Measurements from ENCODE around the gene TMEM185B. TPM values are rescaled to one million over a fixed set of nuclear protein-coding genes. Genes with fewer than 3 reads are reported as not detected.
"Not testable (repeated sequence)": the region's sequence is repeated elsewhere in the genome, so short reads cannot be mapped to it uniquely, and the experiment has no call there.

TMEM185B gene
- total RNA-seq, 1 donor from 2014 or later: 38.7 TPM

GRCh38 chr2:120206022-120206581 lies 17.1 kb downstream of the TMEM185B start:
- H3K4me3 Mint-ChIP-seq (ENCODE audit: low read depth): no peak overlapping the region

GRCh38 chr2:120204945-120205670 lies 18.1 kb downstream of the TMEM185B start:
- no peak for DNase-seq (ENCODE audit: low spot score)
- Mint-ChIP-seq H3K4me1 (ENCODE audit: low read depth) (peaks cover 9% of the 10 kb centered on the region), H3K27me3 (ENCODE audit: low read depth) (no peaks in the 10 kb centered on the region), H3K36me3 (ENCODE audit: low read depth) (no peaks in the 10 kb centered on the region), H3K4me3 (ENCODE audit: low read depth) (no peak overlapping the region), H3K27ac (no peak overlapping the region), H3K9me3 (no peaks in the 10 kb centered on the region)
- intact Hi-C loops (cut with micrococcal nuclease): no loop called here

More at GRCh38 chr2:120206022-120206581, 17.1 kb downstream of the TMEM185B start:
- intact Hi-C loops (cut with micrococcal nuclease): loop anchor here (1.0 kb wide), 1 partner anchor 107 kb away; no protein-coding TSS in a partner anchor
- no peak overlapping the region for H3K27ac Mint-ChIP-seq
- H3K4me1 Mint-ChIP-seq (ENCODE audit: low read depth): peaks cover 13% of the 10 kb centered on the region
- no peaks in the 10 kb centered on the region for H3K27me3 Mint-ChIP-seq (ENCODE audit: low read depth)
- H3K9me3 Mint-ChIP-seq: no peaks in the 10 kb centered on the region
- DNase-seq (ENCODE audit: low spot score): no peak
- H3K36me3 Mint-ChIP-seq (ENCODE audit: low read depth): no peaks in the 10 kb centered on the region

DNA sequence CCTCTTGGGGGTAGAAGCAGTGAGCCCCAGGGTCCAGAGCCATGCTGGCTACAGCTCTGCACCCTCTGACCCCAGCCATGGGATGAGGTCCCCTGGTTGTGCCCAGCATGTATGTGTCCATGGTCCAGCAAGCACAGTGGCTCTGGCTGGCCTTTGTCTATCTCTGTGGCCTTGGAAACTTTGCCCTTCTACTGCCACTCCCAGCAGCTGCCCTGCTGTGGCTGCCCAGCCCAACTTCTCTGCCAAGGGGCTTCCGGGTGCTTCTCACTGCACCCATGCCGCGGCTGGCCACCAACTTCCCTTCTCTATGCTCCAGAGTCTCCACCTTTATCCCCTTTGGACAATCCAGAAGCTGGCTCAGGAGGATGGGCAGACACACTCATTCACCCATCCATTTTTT lies 18.8 kb downstream of the TMEM185B start:
- peaks cover 3% of the 10 kb centered on the region for H3K4me1 Mint-ChIP-seq (ENCODE audit: low read depth)
- H3K4me3 Mint-ChIP-seq (ENCODE audit: low read depth): no peak overlapping the region
- no peaks in the 10 kb centered on the region for H3K27me3 Mint-ChIP-seq (ENCODE audit: low read depth)
- no peak overlapping the region for H3K27ac Mint-ChIP-seq
- no peaks in the 10 kb centered on the region for H3K9me3 Mint-ChIP-seq
- DNase-seq (ENCODE audit: low spot score): no peak
- intact Hi-C loops (cut with micrococcal nuclease): no loop called here
- H3K36me3 Mint-ChIP-seq (ENCODE audit: low read depth): no peaks in the 10 kb centered on the region

DNA sequence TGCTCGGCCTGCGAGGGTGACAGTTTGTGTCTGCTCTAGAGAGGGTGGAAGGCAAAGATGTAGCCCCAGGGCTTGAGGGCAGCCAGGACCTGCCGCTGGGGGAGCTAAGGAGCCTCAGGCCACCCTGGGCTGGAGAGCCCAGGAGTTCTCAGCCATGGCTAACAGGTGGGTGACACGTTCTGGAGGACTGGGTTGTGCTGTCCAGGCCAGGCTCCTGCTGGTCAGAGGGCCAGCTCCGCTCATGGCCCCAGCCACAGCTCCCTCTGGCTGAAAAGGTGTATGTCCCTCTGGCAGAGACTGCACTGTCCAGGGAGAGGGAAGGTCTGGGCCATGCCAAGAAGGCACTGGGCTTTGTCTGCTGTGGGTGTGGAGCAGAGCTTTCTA lies 19.2 kb downstream of the TMEM185B start:
- H3K36me3 Mint-ChIP-seq (ENCODE audit: low read depth): peaks cover under 1% of the 10 kb centered on the region
- peaks cover under 1% of the 10 kb centered on the region for H3K9me3 Mint-ChIP-seq
- peaks cover 1% of the 10 kb centered on the region for H3K27me3 Mint-ChIP-seq (ENCODE audit: low read depth)
- H3K4me1 Mint-ChIP-seq (ENCODE audit: low read depth): no peaks in the 10 kb centered on the region
- no peak for DNase-seq (ENCODE audit: low spot score)
- no peak overlapping the region for H3K4me3 Mint-ChIP-seq (ENCODE audit: low read depth)
- no peak overlapping the region for H3K27ac Mint-ChIP-seq
- intact Hi-C loops (cut with micrococcal nuclease): no loop called here

- Mint-ChIP-seq H3K4me1 (ENCODE audit: low read depth) (no peaks in the 10 kb centered on the region), H3K9me3 (peaks cover 4% of the 10 kb centered on the region), H3K36me3 (ENCODE audit: low read depth) (peaks cover 3% of the 10 kb centered on the region), H3K27ac (no peak overlapping the region), H3K4me3 (ENCODE audit: low read depth) (no peak overlapping the region), H3K27me3 (ENCODE audit: low read depth) (peaks cover 3% of the 10 kb centered on the region)
- no peak for DNase-seq (ENCODE audit: low spot score)
- intact Hi-C loops (cut with micrococcal nuclease): no loop called here
Measured at GRCh38 chr2:120203251-120204021, 19.8 kb downstream of the TMEM185B start.

- intact Hi-C loops (cut with micrococcal nuclease); H3K4me3 Mint-ChIP-seq (ENCODE audit: low read depth); H3K36me3 Mint-ChIP-seq (ENCODE audit: low read depth); DNase-seq (ENCODE audit: low spot score); H3K4me1 Mint-ChIP-seq (ENCODE audit: low read depth); H3K27ac Mint-ChIP-seq; H3K27me3 Mint-ChIP-seq (ENCODE audit: low read depth): not testable (repeated sequence)
- peaks cover 14% of the 10 kb centered on the region for H3K9me3 Mint-ChIP-seq
Measured at GRCh38 chr2:120199817-120200459, 23.3 kb downstream of the TMEM185B start.

- Mint-ChIP-seq H3K4me1 (ENCODE audit: low read depth) (no peaks in the 10 kb centered on the region), H3K36me3 (ENCODE audit: low read depth) (peaks cover 16% of the 10 kb centered on the region), H3K4me3 (ENCODE audit: low read depth) (no peak overlapping the region), H3K27ac (no peak overlapping the region), H3K27me3 (ENCODE audit: low read depth) (peaks cover 10% of the 10 kb centered on the region), H3K9me3 (peaks cover 45% of the 10 kb centered on the region)
- no peak for DNase-seq (ENCODE audit: low spot score)
- intact Hi-C loops (cut with micrococcal nuclease): no loop called here
Measured at GRCh38 chr2:120195553-120195952, 27.6 kb downstream of the TMEM185B start.

DNA sequence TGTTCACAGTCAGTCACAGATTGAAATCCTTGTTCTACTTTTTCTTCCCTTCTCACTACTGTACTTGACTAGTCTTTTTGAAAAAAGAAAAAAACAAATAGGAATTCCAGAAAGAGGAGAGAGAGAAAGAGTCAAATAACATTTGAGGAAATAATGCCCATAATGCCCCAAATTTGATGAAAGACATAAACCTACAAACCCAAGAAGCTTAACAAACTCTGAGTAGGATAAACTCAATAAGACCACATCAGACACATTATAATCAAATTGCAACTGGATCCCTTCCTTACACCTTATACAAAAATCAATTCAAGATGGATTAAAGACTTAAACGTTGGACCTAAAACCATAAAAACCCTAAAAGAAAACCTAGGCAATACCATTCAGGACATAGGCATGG lies 30.9 kb downstream of the TMEM185B start:
- no peaks in the 10 kb centered on the region for H3K4me1 Mint-ChIP-seq (ENCODE audit: low read depth)
- H3K9me3 Mint-ChIP-seq: peaks cover 39% of the 10 kb centered on the region
- no peak overlapping the region for H3K4me3 Mint-ChIP-seq (ENCODE audit: low read depth)
- H3K27me3 Mint-ChIP-seq (ENCODE audit: low read depth): peaks cover 7% of the 10 kb centered on the region
- intact Hi-C loops (cut with micrococcal nuclease): no loop called here
- no peak overlapping the region for H3K27ac Mint-ChIP-seq
- no peak for DNase-seq (ENCODE audit: low spot score)
- H3K36me3 Mint-ChIP-seq (ENCODE audit: low read depth): peaks cover 11% of the 10 kb centered on the region

GRCh38 chr2:120189189-120189588 lies 34.0 kb downstream of the TMEM185B start:
- Mint-ChIP-seq H3K4me1 (ENCODE audit: low read depth) (peaks cover 8% of the 10 kb centered on the region), H3K9me3 (peaks cover 28% of the 10 kb centered on the region), H3K36me3 (ENCODE audit: low read depth) (peaks cover 11% of the 10 kb centered on the region), H3K4me3 (ENCODE audit: low read depth) (no peak overlapping the region), H3K27ac (no peak overlapping the region), H3K27me3 (ENCODE audit: low read depth) (peaks cover 7% of the 10 kb centered on the region)
- intact Hi-C loops (cut with micrococcal nuclease): no loop called here
- no peak for DNase-seq (ENCODE audit: low spot score)

DNA sequence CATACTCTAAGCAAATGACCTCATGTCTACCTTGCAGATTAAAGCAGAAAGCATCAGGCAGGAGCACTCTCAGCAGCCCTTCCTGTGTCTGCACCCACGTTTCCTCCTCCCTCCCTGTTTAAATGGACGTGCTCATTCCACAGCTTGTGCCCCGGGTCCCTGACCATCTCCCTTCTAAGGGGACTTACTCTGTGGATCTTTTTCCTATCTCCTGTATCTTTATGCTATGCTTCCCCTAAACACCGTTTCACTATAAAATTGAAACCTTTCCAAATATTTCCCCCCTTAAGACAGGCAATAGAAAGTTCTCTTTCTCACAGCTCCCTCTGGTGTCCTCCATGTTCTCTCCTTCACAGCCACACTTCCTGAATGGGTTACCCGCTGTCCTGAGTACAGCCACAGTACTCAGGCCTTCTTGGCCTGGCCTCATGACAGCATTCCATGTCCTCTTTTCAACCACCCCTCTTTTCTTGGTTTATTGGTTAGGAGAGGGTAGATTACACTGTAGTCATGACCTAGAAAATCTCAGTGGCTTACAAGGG lies 41.1 kb downstream of the TMEM185B start:
- Mint-ChIP-seq H3K4me1 (ENCODE audit: low read depth) (peaks cover 50% of the 10 kb centered on the region), H3K36me3 (ENCODE audit: low read depth) (no peaks in the 10 kb centered on the region), H3K4me3 (ENCODE audit: low read depth) (peak overlapping the region; percentile 7), H3K9me3 (no peaks in the 10 kb centered on the region), H3K27me3 (ENCODE audit: low read depth) (no peaks in the 10 kb centered on the region), H3K27ac (peak overlapping the region; percentile 66)
- intact Hi-C loops (cut with micrococcal nuclease): no loop called here
- no peak for DNase-seq (ENCODE audit: low spot score)

DNA sequence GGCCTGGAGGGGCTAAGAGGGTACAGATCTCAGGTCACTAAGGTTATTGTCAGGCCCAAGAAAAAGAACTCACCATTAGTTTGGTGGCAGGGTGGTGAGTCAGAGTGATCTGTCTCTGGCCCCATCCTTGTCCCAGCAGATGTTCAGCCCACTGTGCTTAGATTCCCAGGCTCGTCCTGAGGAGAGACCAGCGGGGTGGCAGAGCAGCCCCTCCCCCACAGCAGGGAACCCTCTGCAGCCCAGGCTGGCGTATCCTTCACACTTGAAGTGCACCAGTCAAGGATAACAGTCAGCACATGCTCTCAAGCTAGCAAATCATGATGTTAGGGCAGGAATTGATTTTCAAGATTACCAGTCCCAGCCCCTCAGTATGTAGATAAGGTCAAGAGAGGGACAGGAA lies 43.1 kb downstream of the TMEM185B start:
- peaks cover 60% of the 10 kb centered on the region for H3K4me1 Mint-ChIP-seq (ENCODE audit: low read depth)
- no peak overlapping the region for H3K27ac Mint-ChIP-seq
- no peak for DNase-seq (ENCODE audit: low spot score)
- H3K36me3 Mint-ChIP-seq (ENCODE audit: low read depth): no peaks in the 10 kb centered on the region
- intact Hi-C loops (cut with micrococcal nuclease): no loop called here
- H3K27me3 Mint-ChIP-seq (ENCODE audit: low read depth): no peaks in the 10 kb centered on the region
- H3K4me3 Mint-ChIP-seq (ENCODE audit: low read depth): no peak overlapping the region
- H3K9me3 Mint-ChIP-seq: no peaks in the 10 kb centered on the region

DNA sequence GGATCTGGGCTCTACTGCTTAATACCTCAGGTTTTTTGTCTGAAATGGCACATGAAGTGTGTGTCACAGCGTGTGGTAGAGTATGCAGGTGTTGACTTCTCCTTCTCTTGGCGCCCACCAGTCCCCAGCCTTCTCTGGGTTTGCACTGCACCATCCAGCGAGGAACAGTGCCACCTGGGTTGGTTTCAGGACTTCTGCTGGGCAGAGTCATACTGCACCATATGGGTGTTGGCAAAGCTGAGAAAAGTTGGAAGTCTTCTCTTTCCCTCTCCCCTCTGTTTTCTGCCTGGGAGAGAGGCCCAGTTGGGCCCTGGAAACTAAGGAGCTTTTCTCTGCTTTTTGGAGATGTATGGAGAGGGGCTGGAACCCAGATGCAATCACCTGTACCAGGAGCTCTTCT lies 43.8 kb downstream of the TMEM185B start:
- no peak overlapping the region for H3K27ac Mint-ChIP-seq
- no peaks in the 10 kb centered on the region for H3K9me3 Mint-ChIP-seq
- no peaks in the 10 kb centered on the region for H3K27me3 Mint-ChIP-seq (ENCODE audit: low read depth)
- no peak overlapping the region for H3K4me3 Mint-ChIP-seq (ENCODE audit: low read depth)
- intact Hi-C loops (cut with micrococcal nuclease): loop anchor here (5.0 kb wide), 2 partner anchors 317 to 352 kb away; no protein-coding TSS in a partner anchor
- peaks cover 57% of the 10 kb centered on the region for H3K4me1 Mint-ChIP-seq (ENCODE audit: low read depth)
- H3K36me3 Mint-ChIP-seq (ENCODE audit: low read depth): no peaks in the 10 kb centered on the region
- no peak for DNase-seq (ENCODE audit: low spot score)

Data from activated T-helper 2 cell treated with anti-CD3 and anti-CD28 coated beads, Interferon-gamma antibody, Interleukin-2, Interleukin-4, amounts not matched to agents 10 μg/mL and 5 μg/mL and 100 μg/mL, durations not matched to agents 14 hours and 24 hours and 36 hours (primary cell).